Thoracic aorta (tissue), 2 donors: ENCODE measurements around the gene EEF2KMT. TPM values are rescaled to one million over a fixed set of nuclear protein-coding genes. Genes with fewer than 3 reads are reported as not detected.
"Not testable (repeated sequence)": the region's sequence is repeated elsewhere in the genome, so short reads cannot be mapped to it uniquely, and the experiment has no call there.

Experiments used
- ATAC-seq: fragments of 150-250 bp; one replicate; pipeline ENCODE4 v1.8.0; 2017; ENCODE audit warnings: low read depth; ENCODE audit not compliant: insufficient number of reproducible peaks, low FRiP score
- DNase-seq: peaks from one replicate; pipeline ENCODE4 v3.0.0-alpha.2; 2020; ENCODE audit warnings: low spot score
- H3K27ac ChIP-seq, 2 donors: fragments of 200-600 bp; sonication (generic); 1 replicate in 1 of 2; 2 replicates in 1 of 2; pipeline ENCODE4 v1.5.1; 2016; ENCODE audit warnings: mild to moderate bottlenecking in 2 of 2, moderate library complexity in 2 of 2
- H3K27me3 ChIP-seq: fragments of 200-600 bp; sonication (generic); replicated peaks from 2 replicates; pipeline ENCODE4 v1.6.0; 2016; ENCODE audit warnings: mild to moderate bottlenecking; ENCODE audit not compliant: insufficient read depth
- H3K36me3 ChIP-seq: fragments of 200-600 bp; sonication (generic); one replicate; pipeline ENCODE4 v1.5.1; 2016
- H3K4me1 ChIP-seq, 2 donors: fragments of 200-600 bp; sonication (generic); 1 replicate in 1 of 2; 2 replicates in 1 of 2; pipeline versions ENCODE4 v1.5.1 to v1.6.0; 2016; ENCODE audit warnings: low read depth in 2 of 2, mild to moderate bottlenecking in 1 of 2; ENCODE audit not compliant: control insufficient read depth in 1 of 2
- H3K4me3 ChIP-seq: fragments of 200-600 bp; sonication (generic); 2 replicates; pipeline ENCODE4 v1.5.1; 2016; ENCODE audit warnings: mild to moderate bottlenecking
- H3K9me3 ChIP-seq: fragments of 200-600 bp; sonication (generic); 2 replicates; pipeline ENCODE4 v1.5.1; 2016
- total RNA-seq, 2 donors: library from RNA; depleted of rRNA; stranded (reverse); fragments of >200 nt; gene quantifications; one replicate each; pipeline versions ENCODE4 v1.1.0 to v1.2.3, GENCODE V29; 2016
- TF ChIP-seq, protein P1 (sequence below): fragments of 200-600 bp; sonication (generic); IDR thresholded peaks from one replicate; pipeline ENCODE4 v1.5.1; 2019; ENCODE audit warnings: antibody characterized with exemption

Gene EEF2KMT
- total RNA-seq, 2 donors from 2014 or later, result 6.8 to 14.9 TPM

DNA sequence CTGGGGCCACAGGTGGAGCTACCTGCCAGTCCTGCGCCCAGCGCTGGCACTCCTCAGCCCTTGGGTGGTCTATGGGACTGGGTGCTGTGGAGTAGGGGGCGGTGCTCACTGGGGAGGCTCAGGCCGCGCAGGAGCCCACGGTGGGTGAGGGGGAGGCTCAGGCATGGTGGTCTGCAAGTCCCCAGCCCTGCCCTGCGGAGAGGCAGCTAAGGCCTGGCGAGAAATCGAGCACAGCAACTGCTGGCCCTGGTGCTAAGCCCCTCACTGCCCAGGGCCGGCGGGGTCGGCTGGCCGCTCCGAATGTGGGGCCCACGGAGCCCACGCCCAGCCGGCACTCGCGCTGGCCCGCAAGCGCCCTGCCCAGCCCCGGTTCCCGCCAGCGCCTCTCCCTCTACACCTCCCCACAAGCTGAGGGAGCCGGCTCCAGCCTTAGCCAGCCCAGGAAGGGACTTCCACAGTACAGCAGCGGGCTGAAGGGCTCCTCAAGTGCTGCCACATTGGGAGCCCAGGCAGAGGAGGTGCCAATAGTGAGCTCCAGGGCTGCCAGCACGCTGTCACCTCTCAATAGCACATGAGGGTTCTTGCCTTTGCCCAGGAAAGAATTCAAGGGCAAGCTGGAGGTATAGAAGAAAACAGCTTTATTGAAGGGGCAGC is 11.0 kb upstream of the EEF2KMT start:
- no peak for DNase-seq
- Histone ChIP-seq H3K4me3 (no peak overlapping the region), H3K9me3 (no peaks in the 10 kb centered on the region), H3K4me1 (no peaks in the 10 kb centered on the region), H3K36me3 (no peaks in the 10 kb centered on the region), H3K27ac (no peak overlapping the region), H3K27me3 (no peaks in the 10 kb centered on the region)
- no peak for ATAC-seq
- TF ChIP-seq, protein P1, sequence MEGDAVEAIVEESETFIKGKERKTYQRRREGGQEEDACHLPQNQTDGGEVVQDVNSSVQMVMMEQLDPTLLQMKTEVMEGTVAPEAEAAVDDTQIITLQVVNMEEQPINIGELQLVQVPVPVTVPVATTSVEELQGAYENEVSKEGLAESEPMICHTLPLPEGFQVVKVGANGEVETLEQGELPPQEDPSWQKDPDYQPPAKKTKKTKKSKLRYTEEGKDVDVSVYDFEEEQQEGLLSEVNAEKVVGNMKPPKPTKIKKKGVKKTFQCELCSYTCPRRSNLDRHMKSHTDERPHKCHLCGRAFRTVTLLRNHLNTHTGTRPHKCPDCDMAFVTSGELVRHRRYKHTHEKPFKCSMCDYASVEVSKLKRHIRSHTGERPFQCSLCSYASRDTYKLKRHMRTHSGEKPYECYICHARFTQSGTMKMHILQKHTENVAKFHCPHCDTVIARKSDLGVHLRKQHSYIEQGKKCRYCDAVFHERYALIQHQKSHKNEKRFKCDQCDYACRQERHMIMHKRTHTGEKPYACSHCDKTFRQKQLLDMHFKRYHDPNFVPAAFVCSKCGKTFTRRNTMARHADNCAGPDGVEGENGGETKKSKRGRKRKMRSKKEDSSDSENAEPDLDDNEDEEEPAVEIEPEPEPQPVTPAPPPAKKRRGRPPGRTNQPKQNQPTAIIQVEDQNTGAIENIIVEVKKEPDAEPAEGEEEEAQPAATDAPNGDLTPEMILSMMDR, result no peak

DNA sequence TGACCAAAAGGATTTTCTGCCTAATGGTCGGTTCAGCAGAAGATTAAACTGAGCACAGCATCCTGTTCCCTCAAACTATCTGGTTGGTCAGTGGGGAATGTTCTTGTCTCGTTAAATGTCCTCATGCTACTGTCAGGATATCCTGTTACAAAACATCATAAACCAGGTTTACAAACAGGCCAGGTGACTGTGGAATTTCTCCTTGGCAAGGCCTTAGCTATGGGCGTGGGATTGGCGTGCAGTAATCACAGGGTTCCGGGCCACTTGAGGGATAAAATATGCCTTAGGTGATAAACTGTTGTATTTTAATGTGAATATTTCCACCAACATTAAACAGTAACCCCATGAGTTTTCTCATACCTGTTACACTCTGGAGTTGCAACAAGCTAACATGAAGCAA is 7.4 kb upstream of the EEF2KMT start:
- not testable (repeated sequence) for DNase-seq, H3K4me3 ChIP-seq, H3K4me1 ChIP-seq, H3K36me3 ChIP-seq, ATAC-seq, H3K9me3 ChIP-seq, H3K27ac ChIP-seq, H3K27me3 ChIP-seq

DNA sequence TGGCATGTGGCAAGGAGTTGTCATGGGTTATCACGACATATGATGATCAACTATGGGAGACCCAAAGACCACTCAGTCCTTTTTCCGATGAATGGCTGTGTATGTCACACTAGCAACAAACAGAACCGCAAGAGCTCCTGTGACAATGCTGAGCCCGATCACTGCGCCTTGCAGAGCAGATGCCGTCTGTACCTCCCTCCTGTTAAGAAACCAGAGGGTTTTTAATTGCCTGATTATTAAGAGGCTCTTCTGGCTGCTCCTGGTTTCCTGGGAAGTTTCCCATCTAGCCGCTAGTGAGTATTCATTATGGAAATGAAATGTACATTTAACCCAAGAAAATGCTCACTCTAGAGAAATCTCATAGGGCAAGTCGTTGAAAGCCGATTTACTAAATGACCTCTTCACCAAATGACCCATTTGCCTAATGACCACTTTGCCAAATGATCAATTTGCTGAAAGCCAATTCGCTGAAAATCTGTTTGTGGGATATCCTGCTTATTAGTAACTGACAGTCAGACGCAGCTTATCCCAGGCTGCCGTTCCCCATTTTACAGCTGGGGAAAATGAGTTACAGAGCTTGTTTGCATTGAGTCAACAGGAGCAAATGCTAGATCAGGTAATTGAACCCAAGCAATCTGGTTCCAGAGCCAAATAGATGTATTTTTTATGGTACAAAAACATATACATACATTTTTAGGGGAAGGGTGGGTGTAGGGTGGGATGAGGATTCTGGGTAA is 5.9 kb upstream of the EEF2KMT start:
- H3K27me3 ChIP-seq, H3K9me3 ChIP-seq, H3K27ac ChIP-seq, ATAC-seq, H3K36me3 ChIP-seq, H3K4me3 ChIP-seq, H3K4me1 ChIP-seq, DNase-seq: not testable (repeated sequence)

DNA sequence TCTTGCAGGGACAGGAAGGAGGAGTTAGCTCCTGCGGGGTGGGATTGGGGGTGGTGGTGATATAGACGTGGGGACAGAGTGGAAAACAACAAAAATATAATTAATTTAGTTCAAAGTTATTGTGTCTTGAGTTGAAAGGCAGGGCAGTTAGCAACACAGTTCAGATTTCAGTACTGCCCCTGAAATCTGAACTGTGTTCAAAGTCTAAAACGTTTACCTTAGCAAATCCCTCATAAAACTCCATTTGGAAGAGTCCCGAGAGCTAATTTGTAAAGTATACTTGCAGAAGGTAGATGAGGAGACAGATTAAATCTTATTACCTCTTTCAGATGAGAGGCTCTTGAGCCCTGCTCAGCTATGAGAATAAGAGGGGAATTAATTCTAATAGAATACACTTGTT is 1.6 kb upstream of the EEF2KMT start:
- Histone ChIP-seq H3K4me3 (peak overlapping the region; percentile 77), H3K27ac (peak overlapping the region; percentile 48 to 68)
- H3K9me3 ChIP-seq, DNase-seq, ATAC-seq, H3K36me3 ChIP-seq, H3K4me1 ChIP-seq, H3K27me3 ChIP-seq: not testable (repeated sequence)

DNA sequence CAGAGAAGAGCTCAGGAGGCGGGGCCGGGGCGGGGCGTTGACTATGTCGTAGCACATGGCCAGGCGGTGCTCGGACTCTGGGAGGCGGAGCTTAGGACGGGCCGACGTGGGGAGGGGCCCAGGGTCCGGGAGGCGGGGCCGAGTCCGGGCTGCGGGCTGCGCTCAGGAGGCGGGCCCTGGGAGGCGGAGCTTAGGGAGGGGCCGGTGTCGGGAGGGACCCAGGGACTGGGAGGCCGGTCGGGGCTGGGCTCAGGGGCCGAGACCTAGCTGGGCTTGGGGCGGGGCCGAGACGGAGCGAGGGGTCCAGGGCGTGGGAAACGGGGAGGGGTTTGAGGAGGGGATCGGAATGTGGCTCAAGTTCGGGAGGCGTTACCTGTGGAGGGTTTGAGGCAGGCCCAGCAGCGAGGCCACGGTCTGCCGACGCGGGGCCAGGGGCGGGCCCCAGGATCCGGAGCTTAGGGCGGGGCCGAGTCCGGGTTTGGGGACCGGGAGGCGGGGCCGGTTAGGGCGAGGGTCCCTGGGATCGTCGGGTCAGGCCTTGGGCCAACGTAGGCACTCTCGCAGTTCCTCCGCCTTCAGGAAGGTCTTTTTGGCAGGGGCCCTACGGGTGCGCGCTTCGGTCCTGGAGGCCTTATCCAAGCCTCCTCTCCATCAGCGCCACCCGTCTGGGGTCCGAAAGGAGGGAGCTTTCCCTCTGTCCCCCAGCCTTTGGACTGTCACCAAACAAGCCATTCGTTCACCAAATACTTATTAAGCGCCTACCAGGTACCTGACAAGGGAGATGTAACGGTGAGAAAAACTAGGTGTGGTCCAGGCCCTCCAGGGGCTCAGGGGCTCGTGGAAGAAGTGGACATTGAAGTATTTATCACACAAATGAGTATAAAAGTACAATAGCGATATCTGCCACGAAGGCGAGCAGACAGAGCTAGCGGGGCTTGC is 895 bp upstream of the EEF2KMT start:
- DNase-seq, result peak; percentile 48
- H3K4me1 ChIP-seq, result not testable (repeated sequence)

DNA sequence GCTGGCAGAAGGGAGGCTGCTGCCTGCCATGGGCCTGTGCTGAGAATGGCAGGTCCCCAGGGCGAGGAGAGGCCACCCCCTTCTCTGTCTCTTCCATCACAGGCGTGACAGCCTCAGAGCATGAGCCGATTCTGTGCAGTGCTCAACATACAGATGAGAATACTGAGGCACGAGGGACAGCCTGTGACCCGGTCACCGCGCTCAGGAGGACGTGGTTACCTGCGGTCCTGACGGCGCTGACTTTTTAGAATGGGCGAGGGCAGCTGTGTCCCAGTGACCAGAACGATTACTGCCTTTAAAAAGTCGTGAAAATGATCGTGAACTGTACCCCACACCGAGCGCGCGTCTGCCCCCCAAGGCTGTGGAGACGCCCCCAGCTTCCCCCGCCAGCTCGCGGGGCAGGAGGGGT is 530 bp downstream of the EEF2KMT start:
- DNase-seq, ATAC-seq, H3K27me3 ChIP-seq, H3K36me3 ChIP-seq, H3K9me3 ChIP-seq, H3K4me1 ChIP-seq: not testable (repeated sequence)
- peak overlapping the region; percentile 58 to 70 for H3K27ac ChIP-seq
- H3K4me3 ChIP-seq, result peak overlapping the region; percentile 96

More for the DNA sequence above, 895 bp upstream of the EEF2KMT start:
- not testable (repeated sequence) for ATAC-seq, H3K36me3 ChIP-seq, H3K27me3 ChIP-seq, H3K9me3 ChIP-seq
- H3K4me3 ChIP-seq, result peak overlapping the region; percentile 96
- peak overlapping the region; percentile 48 to 68 for H3K27ac ChIP-seq

DNA sequence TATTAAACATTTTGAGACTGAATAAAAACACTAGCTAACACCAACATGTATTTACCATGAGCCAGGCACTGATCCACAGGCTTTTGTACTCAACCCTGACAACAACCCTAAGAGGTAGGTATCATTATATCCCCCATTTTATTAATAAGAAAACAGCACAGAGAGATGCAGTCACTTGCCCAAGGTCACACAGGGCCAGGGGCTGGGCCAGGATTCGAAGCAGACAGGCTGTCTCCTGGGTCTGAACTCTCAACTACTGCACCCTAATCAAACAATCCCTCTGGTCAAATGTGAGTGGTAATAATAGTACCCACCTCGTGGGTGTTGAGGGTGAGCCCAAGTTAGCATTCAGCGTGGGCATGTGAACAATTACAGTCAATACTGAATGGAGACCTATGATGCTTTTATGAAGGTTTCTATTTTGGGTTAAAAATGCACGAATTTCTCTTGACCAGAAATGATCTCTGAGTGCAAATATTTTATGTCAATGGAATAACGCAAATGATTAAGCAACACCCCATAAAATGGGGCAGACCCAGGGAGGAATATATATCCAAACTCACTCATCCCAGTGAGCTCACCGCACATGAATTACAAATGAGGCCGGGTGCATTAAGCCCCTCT is 1.0 kb downstream of the EEF2KMT start:
- not testable (repeated sequence) for ATAC-seq, DNase-seq
- H3K4me3 ChIP-seq, result peak overlapping the region; percentile 96

DNA sequence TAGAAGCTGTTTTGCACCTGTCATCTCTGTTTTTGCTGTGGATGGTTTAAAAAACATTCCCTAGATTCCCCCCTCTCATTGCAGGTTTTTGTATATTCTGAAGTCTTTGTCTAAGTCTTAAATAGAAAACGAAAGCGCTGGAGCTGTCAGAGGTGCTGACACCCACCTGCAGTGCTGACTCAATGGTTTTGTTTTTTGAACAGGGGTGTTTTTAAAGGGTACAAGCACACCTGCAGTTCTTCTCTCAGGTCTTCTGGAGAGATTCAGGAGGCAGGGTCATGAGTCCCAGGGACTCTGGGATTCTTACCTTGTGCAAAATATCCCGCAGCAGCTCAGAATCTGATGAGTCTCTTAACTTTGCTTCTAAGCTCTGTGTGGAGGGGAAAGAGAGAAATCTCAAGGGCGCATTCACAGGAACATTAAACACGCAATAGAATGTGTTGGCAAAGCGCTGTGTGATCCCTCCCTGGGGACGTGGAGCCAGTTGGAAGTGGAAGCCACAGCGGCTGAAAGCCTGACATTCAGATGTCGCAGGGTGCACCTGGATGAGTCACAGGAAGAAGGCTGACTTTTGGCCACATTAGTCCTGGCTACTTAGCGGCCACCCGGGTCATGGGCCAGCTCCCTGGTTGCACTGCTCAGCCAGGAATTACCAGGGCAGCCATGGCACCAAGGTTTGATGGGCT is 2.3 kb downstream of the EEF2KMT start:
- not testable (repeated sequence) for H3K9me3 ChIP-seq, DNase-seq, ATAC-seq, H3K4me3 ChIP-seq, H3K4me1 ChIP-seq, H3K27me3 ChIP-seq, H3K36me3 ChIP-seq, H3K27ac ChIP-seq

More for the DNA sequence above, 1.0 kb downstream of the EEF2KMT start:
- not testable (repeated sequence) for H3K27me3 ChIP-seq, H3K9me3 ChIP-seq, H3K36me3 ChIP-seq, H3K4me1 ChIP-seq
- H3K27ac ChIP-seq, result peak overlapping the region in 1 of 2 donors; percentile 70

DNA sequence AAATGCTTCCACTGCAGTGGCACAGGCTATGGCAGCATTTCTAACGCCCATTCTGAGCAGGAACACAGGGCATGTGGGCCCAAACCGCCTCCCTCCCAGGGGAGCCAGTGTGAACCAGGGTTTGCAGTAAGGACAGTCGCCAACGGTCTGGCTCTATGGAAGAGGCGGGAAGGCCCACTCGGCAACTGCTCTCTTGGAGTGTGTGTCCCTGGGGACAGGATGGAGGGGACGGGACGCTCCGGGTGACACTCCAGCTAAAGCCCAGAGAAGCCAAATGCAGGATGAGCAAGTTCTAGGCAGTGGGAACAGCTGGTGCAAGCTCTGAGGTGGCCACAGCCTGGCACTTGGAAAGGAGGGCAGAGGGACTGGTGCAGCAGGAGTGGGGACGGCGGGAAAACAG is 3.8 kb downstream of the EEF2KMT start:
- H3K4me1 ChIP-seq, H3K36me3 ChIP-seq, H3K27me3 ChIP-seq, H3K27ac ChIP-seq, H3K4me3 ChIP-seq, DNase-seq, ATAC-seq, H3K9me3 ChIP-seq: not testable (repeated sequence)

DNA sequence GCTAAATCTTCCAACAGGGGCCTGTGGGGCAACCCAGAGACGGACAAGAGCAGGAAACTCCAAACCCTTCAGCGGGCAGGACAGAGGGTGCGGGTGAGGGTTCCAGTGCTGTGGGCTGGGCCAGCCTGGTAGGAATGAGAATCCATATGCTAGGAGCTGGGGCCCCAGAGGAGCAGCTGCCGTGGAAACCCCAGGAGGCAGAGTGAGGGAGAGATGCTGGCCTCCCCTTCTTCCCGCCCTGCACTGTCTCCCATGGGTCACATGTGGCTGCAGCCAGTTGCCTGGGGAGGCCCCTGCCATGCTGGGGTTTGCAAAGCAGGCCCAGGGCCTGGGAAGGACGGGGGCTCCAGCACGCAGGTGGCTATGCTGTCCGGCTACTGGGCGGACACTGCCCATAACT is 4.5 kb downstream of the EEF2KMT start:
- not testable (repeated sequence) for ATAC-seq, H3K27me3 ChIP-seq, H3K36me3 ChIP-seq, H3K4me3 ChIP-seq, DNase-seq, H3K4me1 ChIP-seq, H3K27ac ChIP-seq, H3K9me3 ChIP-seq
